NCI-H2107 treated with DMSO at 0.1 percent for 48 hours (cell line): ENCODE data around the gene SLC25A53.
A peak's percentile ranks its signal among the peaks of the same experiment; 100 is the strongest.
"Not testable (repeated sequence)": the region's sequence is repeated elsewhere in the genome, so short reads cannot be mapped to it uniquely, and the experiment has no call there.

Source experiments
- DNase-seq: peaks from one replicate; lab custom pipeline; 2025; ENCODE audit not compliant: unreplicated experiment; lab: John Stamatoyannopoulos, UW

Gene SLC25A53

GRCh38 chrX:104134583-104135261 is 22.1 kb downstream of the SLC25A53 start:
- no peak for DNase-seq

GRCh38 chrX:104130808-104131207 is 26.0 kb downstream of the SLC25A53 start:
- no peak for DNase-seq

GRCh38 chrX:104126856-104127255 is 30.0 kb downstream of the SLC25A53 start:
- DNase-seq: no peak

GRCh38 chrX:104122829-104123228 is 34.0 kb downstream of the SLC25A53 start:
- no peak for DNase-seq

GRCh38 chrX:104118765-104119164 is 38.0 kb downstream of the SLC25A53 start:
- DNase-seq: peak; percentile 87

GRCh38 chrX:104117759-104118158 is 39.0 kb downstream of the SLC25A53 start:
- DNase-seq: no peak

- peak; percentile 78 for DNase-seq
Measured at GRCh38 chrX:104113222-104113965, 43.4 kb downstream of the SLC25A53 start.

GRCh38 chrX:104112326-104112951 is 44.4 kb downstream of the SLC25A53 start, which contains the start of gene ZCCHC18:
Gene ZCCHC18, plus strand, starts transcription at chrX:104112523. Its CDS starts 1,589 bp downstream, at chrX:104114112.
- peak; percentile 23 for DNase-seq

- DNase-seq: not testable (repeated sequence)
Measured at GRCh38 chrX:104110491-104111240, 46.1 kb downstream of the SLC25A53 start.

- DNase-seq: no peak
Measured at GRCh38 chrX:104108955-104109354, 47.9 kb downstream of the SLC25A53 start.

GRCh38 chrX:104105330-104106262 is 51.2 kb downstream of the SLC25A53 start:
- DNase-seq: no peak

- DNase-seq: no peak
Measured at GRCh38 chrX:104104676-104105075, 52.1 kb downstream of the SLC25A53 start.

GRCh38 chrX:104098919-104099318 is 57.9 kb downstream of the SLC25A53 start:
- no peak for DNase-seq

GRCh38 chrX:104098151-104098808 is 58.5 kb downstream of the SLC25A53 start:
- DNase-seq: peak; percentile 94

GRCh38 chrX:104085919-104086318 is 70.9 kb downstream of the SLC25A53 start:
- no peak for DNase-seq

GRCh38 chrX:104085477-104085876 is 71.3 kb downstream of the SLC25A53 start:
- DNase-seq: no peak

- no peak for DNase-seq
Measured at GRCh38 chrX:104084534-104085277, 72.1 kb downstream of the SLC25A53 start.

- DNase-seq: no peak
Measured at GRCh38 chrX:104084063-104084462, 72.7 kb downstream of the SLC25A53 start.

- not testable (repeated sequence) for DNase-seq
Measured at GRCh38 chrX:104077854-104078253, 79.0 kb downstream of the SLC25A53 start.
